Stimulated activated CD8-positive, alpha-beta memory T cell treated with anti-CD3 and anti-CD28 coated beads, Interleukin-4, amount 100 ng/mL, for 1 hour (primary cell): ENCODE measurements around the gene DPP7.
"Not testable (repeated sequence)": the region's sequence is repeated elsewhere in the genome, so short reads cannot be mapped to it uniquely, and the experiment has no call there.

ENCODE experiments used
- DNase-seq, 2 donors: peaks; one replicate each; pipeline ENCODE4 v3.0.0-alpha.2; 2020; ENCODE audit warnings: low read depth in 2 of 2, low spot score in 1 of 2

Gene DPP7

GRCh38 chr9:137073992-137074399 is 40.5 kb downstream of the DPP7 start:
- no peak for DNase-seq

- DNase-seq = no peak
These were observed 43.3 kb downstream of the DPP7 start for GRCh38 chr9:137071282-137071681.

- DNase-seq = no peak
These were observed 43.6 kb downstream of the DPP7 start for GRCh38 chr9:137070906-137071275.

GRCh38 chr9:137070201-137070905 is 44.2 kb downstream of the DPP7 start, which contains the start of gene SAPCD2:
TSS of gene SAPCD2 (minus strand) at chr9:137070557. CDS start at chr9:137070460, 97 bp downstream.
- DNase-seq = peak; percentile 52 to 71

GRCh38 chr9:137069508-137070091 is 44.9 kb downstream of the DPP7 start:
- DNase-seq = no peak

- DNase-seq = no peak
These were observed 45.7 kb downstream of the DPP7 start for GRCh38 chr9:137068539-137069507.

GRCh38 chr9:137067860-137068538 is 46.5 kb downstream of the DPP7 start:
- peak; percentile 52 to 66 for DNase-seq

GRCh38 chr9:137066096-137066861 is 48.3 kb downstream of the DPP7 start:
- DNase-seq = no peak

- DNase-seq = no peak
These were observed 49.1 kb downstream of the DPP7 start for GRCh38 chr9:137065336-137065967.

- no peak for DNase-seq
These were observed 49.7 kb downstream of the DPP7 start for GRCh38 chr9:137064880-137065164.

GRCh38 chr9:137064027-137064879 is 50.3 kb downstream of the DPP7 start:
- DNase-seq = peak in 1 of 2 donors; percentile 42

GRCh38 chr9:137063311-137064026 is 51.1 kb downstream of the DPP7 start:
- no peak for DNase-seq

- DNase-seq = not testable (repeated sequence)
These were observed 51.7 kb downstream of the DPP7 start for GRCh38 chr9:137062798-137063197.

GRCh38 chr9:137062384-137062783 is 52.1 kb downstream of the DPP7 start:
- DNase-seq = no peak
